Neural cell (in vitro differentiated cells): ENCODE results near the gene AARS2. TPM values are rescaled to one million over a fixed set of nuclear protein-coding genes. Genes with fewer than 3 reads are reported as not detected.

Source experiments
- H2AFZ ChIP-seq: fragments of 200-600, 300-800 bp; sonication (generic), shearing (Covaris generic); 2 replicates; pipeline ENCODE4 v1.6.0; 2014; ENCODE audit warnings: low read depth, mild to moderate bottlenecking, antibody characterized with exemption, low read length, moderate library complexity
- H3F3A ChIP-seq: fragments of 200-600 bp; shearing (Covaris generic); 2 replicates; pipeline ENCODE4 v1.6.1; 2016; ENCODE audit warnings: mild to moderate bottlenecking, moderate library complexity, mixed read lengths, antibody characterized with exemption, low read length; ENCODE audit not compliant: insufficient read depth, poor library complexity, severe bottlenecking
- H3K27ac ChIP-seq: fragments of 200-600, 300-800 bp; sonication (generic), shearing (Covaris generic); 2 replicates; pipeline ENCODE4 v1.5.1; 2014; ENCODE audit warnings: mild to moderate bottlenecking, low read length, moderate library complexity
- H3K27me3 ChIP-seq: fragments of 300-800, 200-600 bp; sonication (generic), shearing (Covaris generic); 2 replicates; pipeline ENCODE4 v1.6.0; 2014; ENCODE audit warnings: mild to moderate bottlenecking, low read depth, low read length, moderate library complexity; ENCODE audit not compliant: insufficient read depth
- H3K36me3 ChIP-seq: fragments of 300-800, 200-600 bp; sonication (generic), shearing (Covaris generic); 2 replicates; pipeline ENCODE4 v1.5.1; 2014; ENCODE audit warnings: mild to moderate bottlenecking, antibody characterized with exemption, low read length, moderate library complexity; ENCODE audit not compliant: insufficient read depth
- H3K4me2 ChIP-seq: fragments of 300-800, 200-600 bp; sonication (generic), shearing (Covaris generic); 2 replicates; pipeline ENCODE4 v1.6.0; 2014; ENCODE audit warnings: mild to moderate bottlenecking, low read length
- H3K4me3 ChIP-seq: fragments of 300-800, 200-600 bp; sonication (generic), shearing (Covaris generic); 2 replicates; pipeline ENCODE4 v1.5.1; 2014; ENCODE audit warnings: mild to moderate bottlenecking, low read length, moderate library complexity
- H3K79me2 ChIP-seq: fragments of 200-600 bp; shearing (Covaris generic); replicated peaks from 2 replicates; pipeline ENCODE4 v1.6.0; 2014; ENCODE audit warnings: mild to moderate bottlenecking, low read length, moderate library complexity; ENCODE audit not compliant: insufficient read depth
- H3K9ac ChIP-seq: fragments of 300-800, 200-600 bp; sonication (generic), shearing (Covaris generic); 2 replicates; pipeline ENCODE4 v1.6.1; 2016; ENCODE audit warnings: mild to moderate bottlenecking, low read length, mixed read lengths
- H3K9me2 ChIP-seq: fragments of 200-600 bp; shearing (Covaris generic); 2 replicates; pipeline ENCODE4 v1.6.1; 2016; ENCODE audit warnings: mild to moderate bottlenecking, low read length, mixed read lengths; ENCODE audit not compliant: insufficient read depth
- H3K9me3 ChIP-seq: fragments of 200-600, 300-800 bp; sonication (generic), shearing (Covaris generic); 2 replicates; pipeline ENCODE4 v1.6.1; 2016; ENCODE audit warnings: mild to moderate bottlenecking, mixed run types, low read length, moderate library complexity, mixed read lengths
- H4K20me1 ChIP-seq: fragments of 200-600 bp; shearing (Covaris generic); 2 replicates; pipeline ENCODE4 v1.6.1; 2016; ENCODE audit warnings: mild to moderate bottlenecking, mixed run types; ENCODE audit not compliant: insufficient read depth
- EP300 ChIP-seq: fragments of 450-650 bp; conservative IDR thresholded peaks from 2 replicates; pipeline ENCODE4 v1.6.1; 2014; ENCODE audit warnings: antibody characterized with exemption, mild to moderate bottlenecking, moderate library complexity; ENCODE audit not compliant: poor library complexity, severe bottlenecking
- EZH2 ChIP-seq: fragments of 200-600, 300-800 bp; shearing (Covaris generic), sonication (generic); IDR thresholded peaks from 2 replicates; pipeline ENCODE4 v1.6.1; 2014; ENCODE audit warnings: antibody characterized with exemption, low read length, borderline replicate concordance, mild to moderate bottlenecking; ENCODE audit not compliant: insufficient read depth, poor library complexity, severe bottlenecking
- MXI1 ChIP-seq: fragments of 450-650 bp; conservative IDR thresholded peaks from 2 replicates; pipeline ENCODE4 v1.6.1; 2014; ENCODE audit warnings: antibody characterized with exemption, mild to moderate bottlenecking; ENCODE audit not compliant: poor library complexity, severe bottlenecking
- POLR2AphosphoS5 ChIP-seq: IDR thresholded peaks from 2 replicates; pipeline ENCODE4 v1.6.1; 2012
- RAD21 ChIP-seq: fragments of 450-650 bp; conservative IDR thresholded peaks from 2 replicates; pipeline ENCODE4 v1.6.1; 2014; ENCODE audit warnings: antibody characterized with exemption, mild to moderate bottlenecking, moderate library complexity
- SMC3 ChIP-seq: fragments of 450-650 bp; conservative IDR thresholded peaks from 2 replicates; pipeline ENCODE4 v1.6.1; 2014; ENCODE audit warnings: antibody characterized with exemption, mild to moderate bottlenecking, moderate library complexity; ENCODE audit not compliant: poor library complexity
- TAF1 ChIP-seq: IDR thresholded peaks from 2 replicates; pipeline ENCODE4 v1.6.1; 2012; ENCODE audit warnings: low read depth
- polyA plus RNA-seq: library from polyadenylated mRNA; depleted of rRNA; stranded (reverse); fragments of >200 nt; gene quantifications from 2 replicates; pipeline ENCODE4 v1.2.3, GENCODE V29; 2014
- TF ChIP-seq, protein P1 (sequence below): fragments of 450-650 bp; IDR thresholded peaks from 2 replicates; pipeline ENCODE4 v1.5.1; 2014; ENCODE audit warnings: antibody characterized with exemption, mild to moderate bottlenecking, moderate library complexity; ENCODE audit not compliant: poor library complexity, severe bottlenecking
- TF ChIP-seq, protein P2 (sequence below): IDR thresholded peaks from 2 replicates; pipeline ENCODE4 v1.6.1; 2012; ENCODE audit warnings: borderline replicate concordance

Gene AARS2
- polyA plus RNA-seq, 1 donor from 2014 or later: 12.6 TPM

DNA sequence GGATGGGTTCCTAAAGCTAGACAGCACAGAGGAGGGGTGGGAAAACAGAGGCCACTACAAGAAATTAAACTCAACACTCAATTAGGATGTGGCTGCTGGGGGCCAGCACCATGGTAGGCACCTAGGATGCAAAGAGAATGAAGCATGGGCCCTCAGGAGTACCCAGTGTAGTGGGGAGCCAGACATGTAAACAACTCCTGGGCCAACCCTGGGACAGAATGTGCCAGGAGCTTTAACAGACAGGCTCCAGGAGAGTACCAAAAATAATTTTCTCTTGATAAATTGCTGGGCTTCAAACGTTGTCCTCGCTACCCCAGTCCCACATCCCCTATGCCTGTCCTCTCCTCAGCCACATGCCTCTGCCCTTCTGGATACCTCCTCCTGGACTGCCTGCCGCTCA is 41.2 kb downstream of the AARS2 start:
- Histone ChIP-seq H3K27ac (peak overlapping the region; percentile 64), H4K20me1 (no peaks in the 10 kb centered on the region), H3K9me2 (no peaks in the 10 kb centered on the region), H3K27me3 (no peaks in the 10 kb centered on the region), H2AFZ (no peak overlapping the region), H3K4me2 (peak overlapping the region; percentile 97), H3K36me3 (peaks cover 6% of the 10 kb centered on the region), H3K79me2 (peaks cover 17% of the 10 kb centered on the region), H3K4me3 (peak overlapping the region; percentile 74), H3K9me3 (no peaks in the 10 kb centered on the region), H3K9ac (peak overlapping the region; percentile 85), H3F3A (no peaks in the 10 kb centered on the region)
- TF ChIP-seq SMC3 (no peak), MXI1 (no peak), EP300 (no peak), EZH2 (no peak), TAF1 (no peak), RAD21 (no peak), POLR2AphosphoS5 (no peak)
- TF ChIP-seq, protein P1, sequence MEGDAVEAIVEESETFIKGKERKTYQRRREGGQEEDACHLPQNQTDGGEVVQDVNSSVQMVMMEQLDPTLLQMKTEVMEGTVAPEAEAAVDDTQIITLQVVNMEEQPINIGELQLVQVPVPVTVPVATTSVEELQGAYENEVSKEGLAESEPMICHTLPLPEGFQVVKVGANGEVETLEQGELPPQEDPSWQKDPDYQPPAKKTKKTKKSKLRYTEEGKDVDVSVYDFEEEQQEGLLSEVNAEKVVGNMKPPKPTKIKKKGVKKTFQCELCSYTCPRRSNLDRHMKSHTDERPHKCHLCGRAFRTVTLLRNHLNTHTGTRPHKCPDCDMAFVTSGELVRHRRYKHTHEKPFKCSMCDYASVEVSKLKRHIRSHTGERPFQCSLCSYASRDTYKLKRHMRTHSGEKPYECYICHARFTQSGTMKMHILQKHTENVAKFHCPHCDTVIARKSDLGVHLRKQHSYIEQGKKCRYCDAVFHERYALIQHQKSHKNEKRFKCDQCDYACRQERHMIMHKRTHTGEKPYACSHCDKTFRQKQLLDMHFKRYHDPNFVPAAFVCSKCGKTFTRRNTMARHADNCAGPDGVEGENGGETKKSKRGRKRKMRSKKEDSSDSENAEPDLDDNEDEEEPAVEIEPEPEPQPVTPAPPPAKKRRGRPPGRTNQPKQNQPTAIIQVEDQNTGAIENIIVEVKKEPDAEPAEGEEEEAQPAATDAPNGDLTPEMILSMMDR: no peak
- TF ChIP-seq, protein P2, sequence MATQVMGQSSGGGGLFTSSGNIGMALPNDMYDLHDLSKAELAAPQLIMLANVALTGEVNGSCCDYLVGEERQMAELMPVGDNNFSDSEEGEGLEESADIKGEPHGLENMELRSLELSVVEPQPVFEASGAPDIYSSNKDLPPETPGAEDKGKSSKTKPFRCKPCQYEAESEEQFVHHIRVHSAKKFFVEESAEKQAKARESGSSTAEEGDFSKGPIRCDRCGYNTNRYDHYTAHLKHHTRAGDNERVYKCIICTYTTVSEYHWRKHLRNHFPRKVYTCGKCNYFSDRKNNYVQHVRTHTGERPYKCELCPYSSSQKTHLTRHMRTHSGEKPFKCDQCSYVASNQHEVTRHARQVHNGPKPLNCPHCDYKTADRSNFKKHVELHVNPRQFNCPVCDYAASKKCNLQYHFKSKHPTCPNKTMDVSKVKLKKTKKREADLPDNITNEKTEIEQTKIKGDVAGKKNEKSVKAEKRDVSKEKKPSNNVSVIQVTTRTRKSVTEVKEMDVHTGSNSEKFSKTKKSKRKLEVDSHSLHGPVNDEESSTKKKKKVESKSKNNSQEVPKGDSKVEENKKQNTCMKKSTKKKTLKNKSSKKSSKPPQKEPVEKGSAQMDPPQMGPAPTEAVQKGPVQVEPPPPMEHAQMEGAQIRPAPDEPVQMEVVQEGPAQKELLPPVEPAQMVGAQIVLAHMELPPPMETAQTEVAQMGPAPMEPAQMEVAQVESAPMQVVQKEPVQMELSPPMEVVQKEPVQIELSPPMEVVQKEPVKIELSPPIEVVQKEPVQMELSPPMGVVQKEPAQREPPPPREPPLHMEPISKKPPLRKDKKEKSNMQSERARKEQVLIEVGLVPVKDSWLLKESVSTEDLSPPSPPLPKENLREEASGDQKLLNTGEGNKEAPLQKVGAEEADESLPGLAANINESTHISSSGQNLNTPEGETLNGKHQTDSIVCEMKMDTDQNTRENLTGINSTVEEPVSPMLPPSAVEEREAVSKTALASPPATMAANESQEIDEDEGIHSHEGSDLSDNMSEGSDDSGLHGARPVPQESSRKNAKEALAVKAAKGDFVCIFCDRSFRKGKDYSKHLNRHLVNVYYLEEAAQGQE: no peak

DNA sequence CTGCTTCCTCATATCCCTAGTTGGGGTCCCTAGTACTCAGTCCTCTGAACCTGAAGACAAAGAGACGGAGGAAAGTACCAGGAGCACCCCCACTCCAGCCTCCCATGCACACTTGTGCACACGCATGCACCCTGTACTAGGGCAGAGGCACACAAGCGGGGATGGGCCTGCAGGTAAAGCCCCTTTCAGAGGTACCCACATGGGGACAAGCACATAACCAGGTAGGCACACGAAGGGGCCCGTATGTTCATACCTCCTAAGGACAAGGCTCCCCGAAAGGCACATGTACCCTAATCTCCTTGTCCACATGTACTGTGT is 41.8 kb downstream of the AARS2 start:
- no peaks in the 10 kb centered on the region for H4K20me1 ChIP-seq
- H2AFZ ChIP-seq: no peak overlapping the region
- peak overlapping the region; percentile 64 for H3K27ac ChIP-seq
- peak overlapping the region; percentile 74 for H3K4me3 ChIP-seq
- no peak for TF ChIP-seq EP300
- no peak for TF ChIP-seq SMC3
- TF ChIP-seq MXI1: no peak
- TF ChIP-seq TAF1: no peak
- TF ChIP-seq, protein P1: no peak
- TF ChIP-seq, protein P2: no peak
- TF ChIP-seq EZH2: no peak
- TF ChIP-seq POLR2AphosphoS5: no peak
- TF ChIP-seq RAD21: no peak
- peaks cover 17% of the 10 kb centered on the region for H3K79me2 ChIP-seq
- no peaks in the 10 kb centered on the region for H3F3A ChIP-seq
- no peaks in the 10 kb centered on the region for H3K9me2 ChIP-seq
- peak overlapping the region; percentile 97 for H3K4me2 ChIP-seq
- peak overlapping the region; percentile 85 for H3K9ac ChIP-seq
- H3K36me3 ChIP-seq: peaks cover 6% of the 10 kb centered on the region
- no peaks in the 10 kb centered on the region for H3K9me3 ChIP-seq
- H3K27me3 ChIP-seq: no peaks in the 10 kb centered on the region
